Measurements from ENCODE around the gene GGCX. TPM values are rescaled to one million over a fixed set of nuclear protein-coding genes. Genes with fewer than 3 reads are reported as not detected.
A peak's percentile ranks its signal among the peaks of the same experiment; 100 is the strongest.

Gene GGCX
- total and polyA plus RNA-seq, 2 of the 13 experiments (the other 11 are each of a cell fraction or from before 2014, with no cell fraction given), result 72.5 to 103 TPM

GRCh38 chr2:85558160-85558559, 3.1 kb downstream of the GGCX start (continued):
- TF ChIP-seq ZNF782 (CRISPR knock-in tag; IDR thresholded peaks at IDR 0.05; ENCODE audit: borderline replicate concordance) (no peak), MXD1 (CRISPR knock-in tag; IDR thresholded peaks at IDR 0.05) (no peak), ZNF205 (CRISPR knock-in tag; IDR thresholded peaks at IDR 0.05) (0 out of 2 replicates have a peak, but pooled peaks have one; percentile 51), ATF7-NPFF (CRISPR knock-in tag; IDR thresholded peaks at IDR 0.05; ENCODE audit: low read depth) (no peak), LRRFIP1 (CRISPR knock-in tag; conservative IDR thresholded peaks at IDR 0.05) (no peak), CHD4 (IDR thresholded peaks at IDR 0.05; ENCODE audit: borderline replicate concordance, low read length) (no peak), NR2C2 (CRISPR knock-in tag; IDR thresholded peaks at IDR 0.05; ENCODE audit: borderline replicate concordance) (peak; percentile 38; the same call in 1 of the 2 replicates), TRIM22 (IDR thresholded peaks at IDR 0.05) (no peak), MYC (CRISPR knock-in tag; IDR thresholded peaks at IDR 0.05; ENCODE audit: borderline replicate concordance) (no peak), PITX1 (CRISPR knock-in tag; IDR thresholded peaks at IDR 0.05) (no peak; the same call in 1 of the 2 replicates), MZF1 (CRISPR knock-in tag; IDR thresholded peaks at IDR 0.05; ENCODE audit: borderline replicate concordance) (no peak), ZNF570 (CRISPR knock-in tag; IDR thresholded peaks at IDR 0.05; ENCODE audit: borderline replicate concordance) (no peak), ZNF275 (CRISPR knock-in tag; IDR thresholded peaks at IDR 0.05; ENCODE audit: borderline replicate concordance) (no peak), CENPT (CRISPR knock-in tag; IDR thresholded peaks at IDR 0.05; ENCODE audit: low read depth) (no peak), HBP1 (CRISPR knock-in tag; IDR thresholded peaks at IDR 0.05; ENCODE audit: low read depth) (no peak), TGIF2 (CRISPR knock-in tag; IDR thresholded peaks at IDR 0.05) (no peak), HNRNPLL (IDR thresholded peaks at IDR 0.05; ENCODE audit: low read depth, low read length, poor library complexity, severe bottlenecking) (no peak), CBX5 (CRISPR knock-in tag; IDR thresholded peaks at IDR 0.05; ENCODE audit: borderline replicate concordance) (no peak; the same call in 1 of the 2 replicates)

Measured in HepG2 (cell line).